Activated gamma-delta T cell treated with anti-CD3 and anti-CD28 coated beads, Interleukin-2, amount 50 U/mL, for 16 hours (primary cell): ENCODE data around the gene EPB42.
"Not testable (repeated sequence)": the region's sequence is repeated elsewhere in the genome, so short reads cannot be mapped to it uniquely, and the experiment has no call there.

Experiments used
- DNase-seq: peaks from one replicate; pipeline ENCODE4 v3.0.0-alpha.2; 2020; ENCODE audit warnings: low read depth

EPB42 gene

GRCh38 chr15:43241100-43241499, 20.3 kb upstream of the EPB42 start:
- no peak for DNase-seq

- DNase-seq: no peak
Measured at GRCh38 chr15:43239732-43240491, 19.1 kb upstream of the EPB42 start.

GRCh38 chr15:43238671-43239131, 17.9 kb upstream of the EPB42 start:
- DNase-seq: no peak

- no peak for DNase-seq
Measured at GRCh38 chr15:43237842-43238470, 17.1 kb upstream of the EPB42 start.

GRCh38 chr15:43235536-43235935, 14.7 kb upstream of the EPB42 start:
- no peak for DNase-seq

- no peak for DNase-seq
Measured at GRCh38 chr15:43232289-43232874, 11.6 kb upstream of the EPB42 start.

- no peak for DNase-seq
Measured at GRCh38 chr15:43230640-43231115, 9.9 kb upstream of the EPB42 start.

GRCh38 chr15:43229977-43230376, 9.2 kb upstream of the EPB42 start:
- DNase-seq: no peak

- DNase-seq: no peak
Measured at GRCh38 chr15:43226436-43227305, 5.9 kb upstream of the EPB42 start.

- DNase-seq: not testable (repeated sequence)
Measured at GRCh38 chr15:43225950-43226255, 5.1 kb upstream of the EPB42 start.

- DNase-seq: peak; percentile 9
Measured at GRCh38 chr15:43225201-43225949, 4.6 kb upstream of the EPB42 start.

- no peak for DNase-seq
Measured at GRCh38 chr15:43221422-43221821, 604 bp upstream of the EPB42 start.

GRCh38 chr15:43219929-43220928, 589 bp downstream of the EPB42 start:
- DNase-seq: no peak

GRCh38 chr15:43218908-43219706, 1.7 kb downstream of the EPB42 start:
- no peak for DNase-seq

GRCh38 chr15:43215961-43216360, 4.9 kb downstream of the EPB42 start:
- DNase-seq: no peak

- no peak for DNase-seq
Measured at GRCh38 chr15:43214592-43215295, 6.1 kb downstream of the EPB42 start.

- no peak for DNase-seq
Measured at GRCh38 chr15:43214169-43214568, 6.6 kb downstream of the EPB42 start.

- no peak for DNase-seq
Measured at GRCh38 chr15:43213466-43213865, 7.4 kb downstream of the EPB42 start.

- DNase-seq: no peak
Measured at GRCh38 chr15:43212951-43213350, 7.9 kb downstream of the EPB42 start.
